Measurements from ENCODE around the gene GHITM.

- TF ChIP-seq, protein P1, sequence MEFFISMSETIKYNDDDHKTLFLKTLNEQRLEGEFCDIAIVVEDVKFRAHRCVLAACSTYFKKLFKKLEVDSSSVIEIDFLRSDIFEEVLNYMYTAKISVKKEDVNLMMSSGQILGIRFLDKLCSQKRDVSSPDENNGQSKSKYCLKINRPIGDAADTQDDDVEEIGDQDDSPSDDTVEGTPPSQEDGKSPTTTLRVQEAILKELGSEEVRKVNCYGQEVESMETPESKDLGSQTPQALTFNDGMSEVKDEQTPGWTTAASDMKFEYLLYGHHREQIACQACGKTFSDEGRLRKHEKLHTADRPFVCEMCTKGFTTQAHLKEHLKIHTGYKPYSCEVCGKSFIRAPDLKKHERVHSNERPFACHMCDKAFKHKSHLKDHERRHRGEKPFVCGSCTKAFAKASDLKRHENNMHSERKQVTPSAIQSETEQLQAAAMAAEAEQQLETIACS (CRISPR knock-in tag; IDR thresholded peaks at IDR 0.05) = no peak
- TF ChIP-seq, protein P2, sequence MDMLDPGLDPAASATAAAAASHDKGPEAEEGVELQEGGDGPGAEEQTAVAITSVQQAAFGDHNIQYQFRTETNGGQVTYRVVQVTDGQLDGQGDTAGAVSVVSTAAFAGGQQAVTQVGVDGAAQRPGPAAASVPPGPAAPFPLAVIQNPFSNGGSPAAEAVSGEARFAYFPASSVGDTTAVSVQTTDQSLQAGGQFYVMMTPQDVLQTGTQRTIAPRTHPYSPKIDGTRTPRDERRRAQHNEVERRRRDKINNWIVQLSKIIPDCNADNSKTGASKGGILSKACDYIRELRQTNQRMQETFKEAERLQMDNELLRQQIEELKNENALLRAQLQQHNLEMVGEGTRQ (IDR thresholded peaks at IDR 0.05; ENCODE audit: low read depth, low read length) = no peak
- TF ChIP-seq, protein P2 (CRISPR knock-in tag; IDR thresholded peaks at IDR 0.05; ENCODE audit: borderline replicate concordance) = no peak
- TF ChIP-seq POLR2AphosphoS5 (IDR thresholded peaks at IDR 0.05; ENCODE audit: low read depth, low read length) (no peak), RAD21 (CRISPR knock-in tag; IDR thresholded peaks at IDR 0.05) (no peak)
These were observed 39.9 kb downstream of the GHITM start for GRCh38 chr10:84179059-84179710.

All from HepG2 (cell line).